Ammon's horn (tissue), 1 donor: ENCODE data around the gene PRRG2.
"Not testable (repeated sequence)": the region's sequence is repeated elsewhere in the genome, so short reads cannot be mapped to it uniquely, and the experiment has no call there.

Experiments used
- DNase-seq: peaks from one replicate; pipeline ENCODE4 v3.0.0-alpha.2; 2016; ENCODE audit warnings: low spot score

The PRRG2 gene

GRCh38 chr19:49609499-49610092 lies 28.5 kb downstream of the PRRG2 start:
- no peak for DNase-seq

- DNase-seq: no peak
These were observed 32.3 kb downstream of the PRRG2 start for GRCh38 chr19:49613374-49613773.

GRCh38 chr19:49614096-49614833 lies 33.1 kb downstream of the PRRG2 start:
- no peak for DNase-seq

- DNase-seq: no peak
These were observed 34.7 kb downstream of the PRRG2 start for GRCh38 chr19:49615861-49616260.

- DNase-seq: no peak
These were observed 35.4 kb downstream of the PRRG2 start for GRCh38 chr19:49616532-49616931.

DNA sequence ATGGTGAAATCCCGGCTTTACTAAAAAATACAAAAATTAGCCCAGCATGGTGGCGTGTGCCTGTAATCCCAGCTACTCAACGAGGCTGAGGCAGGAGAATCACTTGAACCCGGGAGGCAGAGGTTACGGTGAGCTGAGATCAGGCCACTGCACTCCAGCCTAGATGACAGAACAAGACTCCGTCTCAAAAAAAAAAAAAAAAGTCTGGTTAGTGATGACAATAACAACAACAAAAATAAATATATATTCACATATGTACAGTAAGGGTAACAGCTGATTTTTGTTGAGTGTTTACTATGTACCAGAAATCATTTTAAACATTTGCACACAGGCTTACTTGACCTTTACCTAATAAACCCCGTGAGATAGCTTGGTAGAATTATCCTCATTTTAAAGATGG lies 35.8 kb downstream of the PRRG2 start:
- no peak for DNase-seq

DNA sequence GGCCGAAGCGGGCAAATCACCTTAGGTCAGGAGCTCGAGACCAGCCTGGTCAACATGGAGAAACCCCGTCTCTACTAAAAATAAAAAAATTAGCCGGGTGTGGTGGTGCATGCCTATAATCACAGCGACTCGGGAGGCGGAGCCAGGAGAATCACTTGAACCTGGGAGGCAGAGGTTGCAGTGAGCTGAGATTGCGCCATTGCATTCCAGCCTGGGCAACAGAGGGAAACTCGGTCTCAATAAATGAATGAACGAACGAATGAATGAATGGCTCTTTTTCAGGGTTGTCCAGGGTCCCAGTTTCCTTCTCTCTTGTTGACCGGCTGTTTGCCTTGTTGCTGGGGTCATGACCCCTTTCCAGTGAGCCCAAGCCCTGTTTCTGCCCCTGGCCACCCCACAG lies 36.7 kb downstream of the PRRG2 start:
- DNase-seq: not testable (repeated sequence)

GRCh38 chr19:49624967-49625910 lies 44.1 kb downstream of the PRRG2 start:
- no peak for DNase-seq

- no peak for DNase-seq
These were observed 45.1 kb downstream of the PRRG2 start for GRCh38 chr19:49626226-49626625.

GRCh38 chr19:49629659-49630058 lies 48.5 kb downstream of the PRRG2 start:
- DNase-seq: no peak

GRCh38 chr19:49631014-49631588 lies 50.0 kb downstream of the PRRG2 start:
- DNase-seq: no peak

- no peak for DNase-seq
These were observed 50.6 kb downstream of the PRRG2 start for GRCh38 chr19:49631610-49632192.

DNA sequence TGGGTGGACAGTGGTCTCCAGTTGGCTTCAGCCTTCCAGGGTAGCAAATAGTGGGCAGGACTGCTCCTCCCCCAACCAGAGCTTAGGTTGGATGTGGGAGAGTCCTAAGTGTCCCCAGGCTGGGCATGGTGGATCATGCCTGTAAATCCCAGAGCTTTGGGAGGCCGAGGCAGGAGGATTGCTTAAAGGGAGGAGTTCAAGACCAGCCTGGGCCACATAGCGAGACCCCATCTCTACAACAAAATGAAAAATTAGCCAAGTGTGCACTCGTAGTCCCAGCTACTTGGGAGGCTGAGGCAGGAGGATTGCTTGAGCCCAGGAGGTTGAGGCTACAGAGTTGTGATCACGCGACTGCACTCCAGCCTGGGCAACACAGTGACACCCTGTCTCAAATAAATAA lies 51.5 kb downstream of the PRRG2 start:
- no peak for DNase-seq

DNA sequence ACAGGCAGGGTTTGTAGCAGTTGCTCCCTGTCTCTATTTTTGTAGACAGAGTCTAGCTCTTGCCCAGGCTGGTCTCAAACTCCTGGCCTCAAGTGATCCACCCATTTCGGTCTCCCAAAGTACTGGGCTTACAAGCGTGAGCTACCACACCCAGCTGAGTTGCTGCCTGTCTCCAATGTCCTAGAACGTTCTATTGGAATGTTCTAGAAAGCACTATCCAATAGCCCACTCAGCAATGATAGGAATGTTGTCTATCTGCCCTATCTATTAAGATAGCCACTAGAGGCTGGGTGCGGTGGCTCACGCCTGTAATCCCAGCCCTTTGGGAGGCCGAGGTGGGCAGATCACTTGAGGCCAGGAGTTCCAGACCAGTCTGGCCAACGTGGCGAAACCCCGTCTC lies 52.2 kb downstream of the PRRG2 start:
- not testable (repeated sequence) for DNase-seq

- no peak for DNase-seq
These were observed 54.6 kb downstream of the PRRG2 start for GRCh38 chr19:49635530-49636232.

- no peak for DNase-seq
These were observed 55.3 kb downstream of the PRRG2 start for GRCh38 chr19:49636233-49636932.

GRCh38 chr19:49637821-49638738 lies 57.0 kb downstream of the PRRG2 start:
- DNase-seq: peak; percentile 32

DNA sequence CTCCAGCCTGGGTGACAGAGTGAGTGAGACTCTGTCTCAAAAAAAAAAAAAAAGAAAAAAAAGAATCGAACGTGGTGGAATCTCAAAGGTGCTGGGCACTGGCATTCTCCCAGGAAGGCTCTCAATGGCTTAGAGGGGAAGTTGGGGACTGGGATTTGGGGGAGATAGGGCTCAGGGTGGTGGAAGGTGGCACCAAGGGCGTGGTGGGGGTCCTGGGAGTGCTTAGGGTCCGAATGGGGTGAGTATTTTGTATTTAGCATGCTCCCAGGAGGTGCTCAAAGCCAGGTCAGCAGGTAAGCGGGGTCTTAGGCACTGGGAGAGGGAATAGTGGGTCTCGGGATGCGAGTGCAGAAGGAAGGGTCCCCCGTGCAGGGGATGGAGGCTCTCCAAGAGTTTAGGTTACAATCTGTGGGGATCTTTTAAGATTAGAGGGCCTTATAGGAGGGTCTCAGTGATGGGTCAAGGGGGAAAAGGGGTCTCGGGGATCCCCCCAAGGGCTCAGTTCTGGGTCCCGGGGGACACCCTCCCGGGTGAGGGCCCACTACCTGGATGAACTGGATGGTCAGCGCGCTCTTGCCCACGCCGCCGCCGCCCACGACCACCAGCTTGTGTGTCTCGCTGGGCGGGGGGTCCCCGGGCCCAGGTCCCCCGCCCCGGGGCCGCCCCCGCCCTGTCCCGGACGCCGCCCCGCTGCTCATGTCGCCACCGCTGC lies 58.4 kb downstream of the PRRG2 start:
- DNase-seq: no peak
